HepG2 (cell line): ENCODE measurements around the gene ZNF324B. TPM values are rescaled to one million over a fixed set of nuclear protein-coding genes. Genes with fewer than 3 reads are reported as not detected.
A peak's percentile ranks its signal among the peaks of the same experiment; 100 is the strongest.

Experiments
- CSRNP1 ChIP-seq: sonication (generic); formaldehyde crosslinking; IDR thresholded peaks from 2 replicates; pipeline ENCODE4 v1.8.1; 2023; ENCODE audit warnings: mild to moderate bottlenecking, missing genetic modification reagents
- EP300 ChIP-seq, 3 experiments: sonication (generic) in 1 of 3; formaldehyde crosslinking in 1 of 3; IDR thresholded peaks; 2 replicates each; pipeline versions ENCODE4 v1.5.1 to v1.6.1; 2011 to 2020; ENCODE audit warnings: low read depth in 2 of 3, low read length in 2 of 3, borderline replicate concordance in 1 of 3, improper control_type of control experiment in 1 of 3, mild to moderate bottlenecking in 1 of 3, missing genetic modification reagents in 1 of 3, moderate library complexity in 1 of 3
- FOSL1 ChIP-seq: sonication (generic); formaldehyde crosslinking; IDR thresholded peaks from 2 replicates; pipeline ENCODE4 v1.9.0; 2021; ENCODE audit warnings: missing genetic modification reagents, borderline replicate concordance
- HDAC2 ChIP-seq: sonication (generic); formaldehyde crosslinking; IDR thresholded peaks from 2 replicates; pipeline ENCODE4 v1.4.0; 2020; ENCODE audit warnings: missing genetic modification reagents
- IRF1 ChIP-seq: sonication (generic); formaldehyde crosslinking; IDR thresholded peaks from 2 replicates; pipeline ENCODE4 v1.4.0; 2020; ENCODE audit warnings: low read depth, mild to moderate bottlenecking, missing genetic modification reagents
- MTERF4 ChIP-seq: sonication (generic); formaldehyde crosslinking; IDR thresholded peaks from 2 replicates; pipeline ENCODE4 v1.8.0; 2023; ENCODE audit warnings: mild to moderate bottlenecking, missing genetic modification reagents
- MXD3 ChIP-seq: IDR thresholded peaks from 2 replicates; pipeline ENCODE4 v1.6.1; 2016; ENCODE audit warnings: mild to moderate bottlenecking, missing biosample characterization, missing genetic modification reagents
- PAWR ChIP-seq: sonication (generic); formaldehyde crosslinking; IDR thresholded peaks from 2 replicates; pipeline ENCODE4 v1.4.0; 2020; ENCODE audit warnings: missing genetic modification reagents, mild to moderate bottlenecking, borderline replicate concordance
- PCBP1 ChIP-seq: fragments of 200-400 bp; formaldehyde crosslinking; IDR thresholded peaks from 2 replicates; pipeline ENCODE4 v1.6.1; 2017; ENCODE audit warnings: mild to moderate bottlenecking, low read depth, low read length, borderline replicate concordance
- SETDB1 ChIP-seq: sonication (generic); formaldehyde crosslinking; IDR thresholded peaks from 2 replicates; pipeline ENCODE4 v1.5.1; 2020; ENCODE audit warnings: missing genetic modification reagents, mild to moderate bottlenecking, borderline replicate concordance
- ZBTB40 ChIP-seq, 2 experiments: fragments of 450-650 bp in 1 of 2; sonication (generic) in 1 of 2; formaldehyde crosslinking in 1 of 2; IDR thresholded peaks; 2 replicates each; pipeline versions ENCODE4 v1.6.1 to v1.8.0; 2016 to 2022; ENCODE audit warnings: antibody characterized with exemption in 1 of 2, mild to moderate bottlenecking in 1 of 2, missing genetic modification reagents in 1 of 2
- ZMYM3 ChIP-seq: sonication (generic); formaldehyde crosslinking; IDR thresholded peaks from 2 replicates; pipeline ENCODE4 v1.5.1; 2020; ENCODE audit warnings: mild to moderate bottlenecking, missing genetic modification reagents
- ZNF234 ChIP-seq: sonication (generic); formaldehyde crosslinking; conservative IDR thresholded peaks from 2 replicates; pipeline ENCODE4 v1.5.1; 2020; ENCODE audit warnings: mild to moderate bottlenecking, missing genetic modification reagents
- ZNF788 ChIP-seq: sonication (generic); formaldehyde crosslinking; IDR thresholded peaks from 2 replicates; pipeline ENCODE4 v1.5.0; 2020; ENCODE audit warnings: mild to moderate bottlenecking, missing genetic modification reagents, borderline replicate concordance
- polyA plus RNA-seq, 8 experiments: library from polyadenylated mRNA; depleted of rRNA in 3 of 8; stranded (reverse) in 7 of 8; unstranded in 1 of 8; fragments of >200 nt; fragmentation: Illumina TruSeq in 4 of 8; extraction: Trizol in 4 of 8; gene quantifications; 2 replicates each; pipeline versions ENCODE4 v1.2.1 to v1.2.3, GENCODE V29; 2011 to 2016; ENCODE audit warnings: low read depth in 4 of 8, missing spikeins in 1 of 8, mixed read lengths in 1 of 8; ENCODE audit not compliant: insufficient read depth in 1 of 8
- total RNA-seq, 5 experiments: library from RNA; depleted of rRNA; stranded (reverse); fragments of >200 nt; fragmentation: Illumina TruSeq; extraction: Trizol; gene quantifications; 2 replicates each; pipeline ENCODE4 v1.2.3, GENCODE V29; 2016; ENCODE audit warnings: low read depth in 1 of 5

Gene ZNF324B
- total and polyA plus RNA-seq, 2 of the 13 experiments (the other 11 are each of a cell fraction or from before 2014, with no cell fraction given) = 0.53 to 3.0 TPM

- TF ChIP-seq ZBTB40 (IDR thresholded peaks at IDR 0.05) (0 out of 2 replicates have a peak, but pooled peaks have one; percentile 10), ZBTB40 (CRISPR knock-in tag; IDR thresholded peaks at IDR 0.05) (no peak), ZNF788 (CRISPR knock-in tag) (peak; percentile 32; the same call in 1 of the 2 replicates), CSRNP1 (CRISPR knock-in tag) (no peak), MXD3 (CRISPR knock-in tag) (no peak; the same call in 1 of the 2 replicates), FOSL1 (no peak), EP300 (IDR thresholded peaks at IDR 0.05; ENCODE audit: low read depth in 2 of 2, low read length in 2 of 2) (no peak), EP300 (CRISPR knock-in tag; IDR thresholded peaks at IDR 0.05; ENCODE audit: borderline replicate concordance) (no peak), ZMYM3 (CRISPR knock-in tag) (no peak), PAWR (CRISPR knock-in tag) (no peak), PCBP1 (peak; percentile 47; the same call in 1 of the 2 replicates), ZNF234 (CRISPR knock-in tag) (no peak), HDAC2 (CRISPR knock-in tag) (no peak; the same call in 1 of the 2 replicates), MTERF4 (CRISPR knock-in tag) (no peak), IRF1 (CRISPR knock-in tag) (no peak), SETDB1 (CRISPR knock-in tag) (no peak)
Measured at GRCh38 chr19:58451358-58452101, at the start of gene ZNF324B (continued).
